Left renal pelvis (tissue), 4 donors: ENCODE results near the gene CRMP1. TPM values are rescaled to one million over a fixed set of nuclear protein-coding genes. Genes with fewer than 3 reads are reported as not detected.
"Not testable (repeated sequence)": the region's sequence is repeated elsewhere in the genome, so short reads cannot be mapped to it uniquely, and the experiment has no call there.

Source experiments
- DNase-seq, 4 donors: peaks; one replicate each; pipeline ENCODE4 v3.0.0-alpha.2; 2013; ENCODE audit warnings: low read depth in 4 of 4, low spot score in 3 of 4
- polyA plus RNA-seq, 4 donors: library from polyadenylated mRNA; unstranded; fragments of 120-200 nt; gene quantifications; one replicate each; pipeline ENCODE4 v1.2.1, GENCODE V29; 2013; ENCODE audit not compliant: insufficient read length in 4 of 4

CRMP1 gene
- polyA plus RNA-seq, 4 donors = 41.1 to 62.7 (median 53.7) TPM

DNA sequence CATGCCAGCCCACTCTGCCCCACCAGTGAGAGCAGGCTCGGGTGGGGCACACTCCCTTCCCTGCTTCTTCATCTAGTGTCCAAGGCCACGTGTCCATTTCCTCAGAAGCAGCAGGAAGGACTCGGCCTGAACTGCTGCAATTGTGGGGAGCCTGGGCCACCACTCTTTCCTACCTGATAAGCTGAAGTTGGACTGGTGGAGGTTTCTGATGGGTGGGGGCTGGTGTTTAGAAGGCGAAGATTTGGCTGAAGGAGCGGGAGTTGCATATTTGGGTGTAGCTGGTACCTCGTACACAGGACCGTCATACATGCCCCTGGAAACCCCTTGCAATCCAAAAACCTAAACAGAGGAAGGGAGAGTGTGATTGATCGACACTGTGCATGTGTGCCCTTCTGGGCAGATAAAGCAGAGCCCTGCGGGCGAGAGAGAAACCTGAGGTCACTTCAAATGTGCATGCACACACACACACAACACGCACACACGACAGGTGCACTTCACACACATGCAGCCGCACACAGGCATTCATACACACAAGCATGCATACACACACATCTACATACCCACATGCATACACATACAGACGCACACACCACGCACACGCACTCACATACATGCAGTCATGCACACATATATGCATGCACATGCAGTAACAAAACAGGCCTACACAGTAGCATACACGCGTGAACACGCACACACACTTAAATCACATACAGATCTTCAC lies 67.4 kb downstream of the CRMP1 start:
- no peak for DNase-seq

GRCh38 chr4:5824635-5825034 lies 68.3 kb downstream of the CRMP1 start:
- DNase-seq = no peak

DNA sequence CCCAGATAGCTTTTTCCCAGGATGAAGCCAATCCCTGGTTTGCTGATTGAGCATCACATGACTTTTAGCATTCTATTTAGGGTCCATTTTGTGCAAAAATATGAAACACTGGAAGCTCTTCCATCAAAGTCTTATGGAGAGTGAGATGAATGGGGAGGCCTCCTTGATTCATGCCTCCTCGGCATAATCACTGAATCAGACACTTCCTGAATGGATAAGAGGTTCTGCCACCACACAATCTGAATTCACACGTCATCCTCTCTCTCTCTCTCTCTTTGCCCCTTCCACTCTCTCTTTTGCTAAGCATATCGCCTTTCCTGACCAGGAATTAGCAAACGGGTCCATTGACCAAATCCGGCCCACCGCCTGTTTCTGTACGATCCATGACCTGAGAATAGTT lies 68.7 kb downstream of the CRMP1 start:
- no peak for DNase-seq

- DNase-seq = no peak
Observed at GRCh38 chr4:5823542-5824211, 69.2 kb downstream of the CRMP1 start.

DNA sequence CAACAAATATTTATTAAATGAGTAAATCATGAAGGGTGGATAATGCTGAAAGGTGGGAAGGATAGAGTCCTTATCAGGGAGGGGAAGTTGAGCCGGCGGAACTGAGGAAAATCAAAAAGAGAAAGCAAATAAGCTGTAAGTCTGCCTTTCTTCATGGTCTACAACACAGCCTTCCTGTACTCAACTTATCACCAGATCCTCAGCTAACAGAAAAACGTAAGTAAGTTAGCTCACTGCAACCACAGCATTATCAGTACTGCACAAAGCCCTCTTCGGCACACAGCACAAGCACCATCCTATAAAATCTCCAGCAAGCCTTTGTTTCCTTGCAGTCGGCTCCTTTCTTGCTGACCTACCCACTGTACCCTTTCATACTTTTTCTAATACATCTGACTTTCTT lies 70.3 kb downstream of the CRMP1 start:
- no peak for DNase-seq

DNA sequence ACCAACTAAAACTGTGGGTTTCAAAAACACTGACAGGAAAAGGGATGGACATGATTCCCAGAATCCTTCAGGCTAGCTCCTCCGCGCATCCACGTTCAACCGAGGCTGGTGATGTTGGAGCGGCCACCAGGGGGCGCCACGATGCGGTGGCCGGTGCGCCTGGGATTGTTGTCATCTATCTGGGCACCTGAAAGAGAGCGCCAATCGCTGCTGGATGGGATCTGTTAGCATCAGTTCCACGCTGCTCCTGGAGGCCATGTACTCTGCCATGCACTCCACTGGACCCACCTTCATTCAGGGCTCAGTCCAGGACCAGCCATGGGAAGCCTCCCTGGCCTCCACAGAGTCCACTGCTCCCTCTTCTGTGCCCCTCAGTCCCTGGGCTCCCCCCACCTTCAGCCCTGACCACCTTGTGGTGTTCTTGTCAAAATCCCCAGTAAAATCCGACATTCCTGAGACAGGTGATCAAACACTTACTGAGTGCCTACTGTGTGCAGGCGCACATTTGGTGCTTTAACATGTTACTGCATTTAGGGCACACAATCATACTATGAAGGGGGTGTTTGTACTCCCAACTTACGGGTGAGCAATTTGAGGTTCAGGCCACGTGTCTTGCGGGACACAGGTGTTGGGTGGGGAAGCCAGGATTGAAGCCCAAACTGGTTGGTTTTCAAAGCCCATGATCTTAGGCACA lies 71.1 kb downstream of the CRMP1 start:
- DNase-seq = no peak

GRCh38 chr4:5816851-5817375 lies 76.0 kb downstream of the CRMP1 start:
- no peak for DNase-seq

- no peak for DNase-seq
Observed at GRCh38 chr4:5816101-5816500, 76.8 kb downstream of the CRMP1 start.

- no peak for DNase-seq
Observed at GRCh38 chr4:5815641-5816040, 77.2 kb downstream of the CRMP1 start.

DNA sequence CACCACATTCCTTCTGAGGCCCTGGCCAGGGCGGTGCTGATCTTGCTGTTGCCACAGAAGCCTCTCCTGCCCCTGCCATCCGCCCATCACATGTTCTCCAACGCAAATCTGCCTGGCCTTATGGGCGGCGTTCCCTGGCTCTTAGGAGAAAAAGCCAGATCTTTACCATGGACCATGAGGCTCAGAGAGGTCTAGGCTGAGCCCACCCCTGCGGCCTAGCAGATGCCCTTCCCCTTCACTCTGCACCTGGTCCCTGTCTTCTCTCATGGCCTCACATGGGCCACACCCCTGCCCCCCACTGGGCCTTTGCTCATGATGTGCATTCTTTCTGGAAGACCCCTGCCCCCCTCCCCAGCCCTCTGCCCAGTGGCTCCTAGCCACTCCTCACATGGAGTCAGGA lies 78.5 kb downstream of the CRMP1 start:
- no peak for DNase-seq

DNA sequence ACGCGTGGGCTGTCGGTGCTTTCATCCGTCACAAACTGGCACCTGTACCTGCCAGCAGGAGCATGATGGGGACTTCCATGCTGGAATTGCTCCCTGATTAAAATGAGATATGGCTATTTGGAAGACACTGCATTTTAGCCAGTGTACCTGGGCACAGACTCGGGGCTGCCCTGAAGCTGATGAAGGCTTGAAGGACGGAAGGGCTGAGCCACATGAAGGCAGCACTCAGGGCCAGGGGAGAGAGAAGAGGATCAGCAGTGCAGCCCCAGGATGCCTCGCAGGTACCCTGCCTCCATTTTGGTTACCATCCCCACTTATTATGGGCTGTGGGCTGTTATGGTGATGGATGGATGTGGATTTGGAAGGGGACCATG lies 79.0 kb downstream of the CRMP1 start:
- no peak for DNase-seq

GRCh38 chr4:5812506-5813229 lies 80.2 kb downstream of the CRMP1 start:
- peak; percentile 18 to 42 (median 37) for DNase-seq

- not testable (repeated sequence) for DNase-seq
Observed at GRCh38 chr4:5812057-5812456, 80.8 kb downstream of the CRMP1 start.

GRCh38 chr4:5810770-5811430 lies 82.0 kb downstream of the CRMP1 start:
- DNase-seq = no peak

GRCh38 chr4:5810151-5810550 lies 82.7 kb downstream of the CRMP1 start:
- DNase-seq = no peak

DNA sequence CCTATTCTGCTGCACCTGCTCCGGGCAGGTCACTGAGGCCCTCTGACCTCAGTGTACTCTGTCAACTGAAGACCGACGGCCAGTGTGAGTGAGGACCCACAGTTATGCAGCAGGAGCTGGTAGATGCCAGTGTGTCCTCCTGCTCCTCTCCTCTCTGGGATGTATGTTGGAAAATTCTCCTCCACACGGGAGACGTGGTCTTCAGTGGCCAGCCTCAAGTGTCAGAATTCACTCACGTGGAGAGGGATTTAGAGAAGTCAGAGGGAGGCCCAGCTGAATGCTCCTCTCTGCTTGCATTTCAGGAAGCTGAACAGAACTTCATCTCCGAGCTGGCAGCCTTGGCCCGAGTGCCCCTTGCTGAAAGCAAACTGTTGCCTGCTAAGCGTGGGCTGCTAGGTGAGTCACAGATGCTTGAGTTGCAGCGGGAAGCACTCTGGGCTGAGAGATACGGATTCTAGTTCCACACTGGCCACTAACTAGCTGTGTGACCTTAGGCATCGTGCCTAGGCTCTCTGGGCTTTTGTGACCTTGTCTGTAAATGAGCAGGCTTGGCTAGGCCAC lies 83.6 kb downstream of the CRMP1 start:
- DNase-seq = no peak

GRCh38 chr4:5808081-5808741 lies 84.7 kb downstream of the CRMP1 start:
- DNase-seq = no peak

- DNase-seq = no peak
Observed at GRCh38 chr4:5805270-5805669, 87.6 kb downstream of the CRMP1 start.

DNA sequence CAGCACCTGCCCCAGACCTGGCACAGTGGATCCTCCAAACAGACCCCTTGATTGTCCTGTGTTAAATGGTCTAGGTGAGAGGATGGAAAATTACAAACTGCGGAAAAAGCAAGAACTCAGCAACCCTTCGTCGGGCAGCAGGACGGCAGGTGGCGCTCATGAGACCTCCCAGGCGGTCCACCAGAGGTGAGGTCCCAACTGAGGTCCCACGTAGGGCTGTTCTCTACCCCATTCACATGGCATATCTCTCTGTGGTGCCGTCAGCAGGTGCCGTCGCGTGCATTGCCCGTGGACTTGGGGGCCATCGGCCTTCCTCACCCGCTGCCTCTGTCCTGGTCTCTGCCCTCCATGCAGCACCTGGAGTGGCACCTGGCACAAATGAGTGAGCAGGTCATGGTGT lies 88.2 kb downstream of the CRMP1 start:
- no peak for DNase-seq

DNA sequence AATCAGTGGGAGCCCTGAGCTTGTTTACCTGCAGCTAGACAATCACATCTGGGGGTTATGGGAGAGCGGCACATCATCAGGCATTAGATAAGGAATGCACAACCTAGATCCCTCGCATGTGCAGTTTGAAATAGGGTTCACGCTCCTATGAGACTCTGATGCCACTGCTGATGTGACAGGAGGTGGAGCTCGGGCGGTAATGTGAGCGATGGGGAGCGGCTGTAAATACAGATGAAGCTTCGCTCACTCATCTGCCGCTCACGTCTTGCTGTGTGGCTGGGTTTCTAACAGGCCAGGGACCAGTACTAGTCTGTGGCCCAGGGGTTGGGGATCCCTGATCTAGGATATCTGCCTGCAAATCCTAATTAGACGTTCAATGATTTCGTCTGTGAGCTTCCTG lies 90.3 kb downstream of the CRMP1 start:
- DNase-seq = no peak
